GM21360 (cell line): ENCODE results near the gene KATNBL1.
"Not testable (repeated sequence)": the region's sequence is repeated elsewhere in the genome, so short reads cannot be mapped to it uniquely, and the experiment has no call there.

Experiments
- ATAC-seq: cut with Tn5 transposase; IDR thresholded peaks from one replicate; pipeline ENCODE4 v1.9.1; 2021; ENCODE audit warnings: mild to moderate bottlenecking, moderate library complexity; ENCODE audit not compliant: unreplicated experiment

Gene KATNBL1

DNA sequence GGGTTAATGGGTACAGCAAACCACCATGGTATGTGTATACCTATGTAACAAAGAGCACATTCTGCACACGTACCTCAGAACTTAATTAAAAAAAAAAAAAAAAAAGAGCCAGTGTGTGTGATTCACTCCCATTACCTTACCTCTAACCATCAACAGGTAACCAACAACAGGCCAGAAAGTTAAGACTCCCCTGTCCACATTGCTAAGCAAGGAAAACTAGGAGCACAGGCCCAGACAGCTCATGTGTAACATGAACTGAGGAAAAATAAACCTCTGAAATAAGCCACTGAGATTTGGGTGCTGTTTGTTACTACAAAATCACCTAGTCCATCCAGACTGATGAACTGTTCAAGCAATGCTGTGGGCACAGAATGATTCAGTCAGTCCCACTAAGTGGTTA lies 6.0 kb downstream of the KATNBL1 start:
- ATAC-seq, result no peak

DNA sequence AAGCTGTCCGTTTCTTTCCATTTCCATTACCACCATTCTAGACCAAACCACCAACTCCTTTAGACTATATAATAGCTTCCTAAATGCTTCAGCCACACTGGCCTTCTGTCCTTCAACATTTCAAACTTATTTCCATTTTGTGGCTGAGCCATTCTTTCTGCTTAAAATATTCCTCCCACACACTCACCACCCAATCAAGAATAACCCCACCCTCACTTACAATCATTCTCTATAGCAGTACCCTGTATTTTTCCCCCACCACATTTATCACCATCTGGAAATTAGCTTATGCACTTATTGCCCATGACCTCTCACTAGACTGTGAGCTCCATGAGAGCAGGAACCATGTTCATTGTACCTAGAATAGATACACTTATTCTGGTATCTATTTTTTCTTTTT lies 6.6 kb downstream of the KATNBL1 start:
- no peak for ATAC-seq

DNA sequence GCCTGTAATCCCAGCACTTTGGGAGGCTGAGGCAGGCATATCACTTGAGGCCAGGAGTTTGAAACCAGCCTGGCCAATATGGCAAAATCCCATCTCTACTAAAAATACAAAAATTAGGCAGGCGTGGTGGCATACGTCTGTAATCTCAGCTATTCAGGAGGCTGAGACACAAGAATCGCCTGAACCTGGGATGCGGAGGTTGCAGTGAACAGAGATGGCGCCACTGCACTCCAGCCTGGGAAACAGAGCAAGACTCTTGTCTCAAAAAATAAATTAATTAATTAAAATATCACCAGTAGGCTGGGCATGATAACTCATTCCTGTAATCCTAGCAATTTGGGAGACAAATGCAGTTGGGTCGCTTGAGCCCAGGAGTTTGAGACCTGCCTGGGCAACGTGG lies 16.6 kb downstream of the KATNBL1 start:
- ATAC-seq, result not testable (repeated sequence)

DNA sequence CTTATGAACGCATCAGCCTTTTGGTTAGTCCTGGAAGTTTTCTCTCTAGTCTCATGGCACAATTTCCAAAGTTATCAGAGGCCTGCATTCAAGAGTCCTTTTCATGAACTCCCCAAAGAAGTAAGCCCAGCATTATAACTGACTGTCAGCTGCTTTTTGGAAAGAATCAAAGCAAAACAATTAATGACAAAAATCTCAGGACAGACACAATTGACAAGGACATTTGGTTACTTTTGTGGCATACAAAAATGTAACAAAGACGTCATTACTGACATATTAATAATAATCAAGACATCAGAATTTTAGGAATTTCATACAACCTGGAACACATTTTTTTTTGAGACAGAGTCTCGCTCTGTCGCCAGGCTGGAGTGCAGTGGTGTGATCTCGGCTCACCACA lies 21.2 kb downstream of the KATNBL1 start:
- ATAC-seq, result no peak

DNA sequence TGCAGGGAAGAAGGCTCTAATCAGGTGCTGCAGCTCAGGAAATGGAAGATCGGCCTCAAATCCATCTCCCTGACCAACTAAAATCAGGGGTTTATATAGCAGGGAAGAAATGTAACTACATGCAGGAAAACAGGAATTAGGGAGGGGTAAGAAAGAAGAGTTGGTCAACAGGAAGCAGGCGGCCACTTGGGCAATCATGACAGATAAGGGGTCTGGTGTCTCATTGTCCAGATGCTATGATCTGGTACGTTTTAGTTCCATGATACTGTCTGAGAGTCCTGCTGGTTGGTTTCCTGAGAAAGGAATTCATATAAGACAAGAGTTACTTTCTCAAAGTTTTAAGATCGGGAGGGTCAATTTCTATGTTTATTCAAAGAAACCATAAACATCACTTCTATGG lies 24.2 kb downstream of the KATNBL1 start:
- no peak for ATAC-seq

DNA sequence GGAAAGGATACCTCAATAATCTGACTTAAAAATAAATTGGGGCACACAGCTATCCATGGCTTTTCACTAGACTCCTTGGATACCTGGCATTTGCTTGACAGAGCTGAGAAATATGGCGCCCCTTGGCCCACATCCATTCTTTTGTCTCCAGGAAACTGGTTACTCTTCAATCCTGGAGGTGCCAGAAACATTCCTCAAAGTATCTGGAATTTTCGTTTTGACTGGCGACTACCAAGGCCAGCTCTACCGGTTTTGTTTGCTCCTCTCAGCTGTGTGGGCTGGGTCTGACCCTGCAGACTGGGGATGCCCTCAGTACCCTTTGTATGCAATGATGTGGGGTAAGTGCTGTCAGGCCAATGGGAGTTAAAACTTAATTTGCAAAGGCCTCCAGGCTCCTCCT lies 27.0 kb downstream of the KATNBL1 start:
- ATAC-seq, result no peak

DNA sequence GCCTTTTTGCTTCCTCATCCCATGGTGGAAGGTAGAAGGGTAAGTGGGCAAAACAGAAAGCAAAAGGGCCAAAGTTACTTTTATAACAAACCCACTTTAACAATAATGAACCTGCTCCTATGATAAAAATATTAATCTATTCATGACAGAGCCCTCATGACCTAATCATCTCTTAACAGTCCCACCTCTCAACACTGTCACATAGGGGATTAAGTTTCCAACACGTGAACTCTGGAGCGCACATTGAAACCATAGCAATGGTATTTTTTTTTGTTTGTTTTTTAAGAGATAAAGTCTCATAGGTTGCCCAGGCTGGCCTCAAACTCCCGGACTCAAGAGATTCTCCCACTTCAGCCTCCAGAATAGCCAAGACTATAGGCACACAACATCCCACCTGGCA lies 30.7 kb downstream of the KATNBL1 start:
- ATAC-seq, result no peak

DNA sequence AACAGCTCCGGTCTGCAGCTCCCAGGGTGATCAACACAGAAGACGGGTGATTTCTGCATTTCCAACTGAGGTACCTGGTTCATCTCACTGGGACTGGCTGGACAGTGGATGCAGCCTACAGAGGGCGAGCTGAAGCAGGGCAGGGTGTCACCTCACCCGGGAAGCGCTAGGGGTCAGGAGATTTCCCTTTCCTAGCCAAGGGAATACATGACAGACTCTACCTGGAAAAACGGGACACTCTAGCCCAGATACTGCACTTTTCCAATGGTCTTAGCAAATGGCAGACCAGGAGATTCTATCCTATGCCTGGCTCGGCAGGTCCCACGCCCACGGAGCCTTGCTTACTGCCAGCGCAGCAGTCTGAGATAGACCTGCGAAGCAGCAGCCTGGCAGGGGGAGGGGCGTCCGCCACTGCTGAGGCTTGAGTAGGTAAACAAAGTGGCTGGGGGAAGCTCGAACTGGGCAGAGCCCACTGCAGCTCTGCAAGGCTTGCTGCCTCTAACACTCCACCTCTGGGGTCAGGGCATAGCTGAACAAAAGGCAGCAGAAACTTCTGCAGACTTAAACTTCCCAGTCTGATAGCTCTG lies 43.8 kb downstream of the KATNBL1 start:
- ATAC-seq, result not testable (repeated sequence)

DNA sequence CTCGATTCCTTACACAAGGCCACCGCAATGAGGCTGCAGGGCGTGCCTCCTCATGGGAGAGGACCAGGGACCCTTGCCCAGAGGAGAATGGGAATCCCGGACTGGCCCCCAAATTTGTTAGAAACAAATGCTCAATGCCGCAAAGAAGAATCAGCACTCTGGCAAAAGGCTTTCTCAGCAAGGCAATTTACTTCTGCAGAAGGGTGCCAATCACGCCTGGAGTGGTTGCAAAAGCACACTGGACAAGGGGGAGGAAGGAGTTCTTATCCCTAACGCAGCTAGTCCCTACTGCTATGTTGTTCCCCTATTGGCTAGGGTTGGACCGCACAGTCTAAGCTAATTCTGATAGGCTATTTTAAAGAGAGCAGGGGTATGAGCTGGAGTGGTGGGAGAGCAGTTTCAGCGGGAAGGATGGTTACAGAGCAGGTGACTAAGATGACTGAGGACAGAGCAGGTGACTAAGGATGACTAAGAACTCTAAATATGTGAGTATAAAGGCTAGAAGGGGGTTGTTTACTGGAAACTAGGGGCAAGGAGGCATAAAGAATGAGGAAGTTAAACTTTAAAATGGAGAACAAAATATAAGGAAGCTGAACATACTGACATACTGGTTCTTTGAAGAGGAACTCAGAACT lies 48.5 kb downstream of the KATNBL1 start:
- no peak for ATAC-seq

DNA sequence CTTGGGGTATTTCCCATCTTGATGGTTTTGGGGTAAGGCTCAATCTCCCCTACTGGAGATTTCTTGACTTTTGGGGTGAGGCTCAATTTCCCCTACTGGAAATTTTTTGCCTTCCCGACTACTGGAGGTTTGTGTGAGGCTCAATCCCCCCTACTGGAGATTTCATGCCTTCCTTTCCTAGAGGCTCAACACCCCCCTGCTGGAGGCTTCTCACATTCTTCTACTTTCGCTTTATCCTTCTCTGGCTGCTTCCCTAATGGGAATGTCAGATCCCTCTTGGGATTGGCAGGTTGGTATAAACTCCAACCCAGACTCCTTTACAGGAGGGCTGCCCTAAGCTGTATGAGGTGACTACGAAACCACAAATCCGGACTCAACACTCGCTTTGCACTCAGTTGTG lies 49.2 kb downstream of the KATNBL1 start:
- no peak for ATAC-seq

DNA sequence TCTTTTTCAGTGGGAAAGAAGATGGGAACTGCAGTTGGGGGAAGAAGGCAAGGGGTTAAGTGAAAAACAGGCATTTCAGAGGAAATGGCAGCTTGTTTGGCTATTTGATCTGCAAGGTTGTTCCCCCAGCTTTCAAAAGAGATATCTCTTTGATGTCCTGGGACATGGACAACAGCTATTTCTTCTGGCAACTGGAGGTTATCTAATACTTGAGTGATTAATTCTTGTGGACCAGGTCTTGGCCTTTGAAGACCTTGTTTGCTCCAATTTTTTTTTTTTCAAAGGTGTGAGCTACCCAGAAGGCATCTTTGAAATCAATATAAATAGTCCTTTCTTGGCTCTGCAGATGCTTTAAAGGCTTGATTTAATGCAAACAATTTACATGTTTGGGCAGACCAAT lies 51.5 kb downstream of the KATNBL1 start:
- no peak for ATAC-seq

DNA sequence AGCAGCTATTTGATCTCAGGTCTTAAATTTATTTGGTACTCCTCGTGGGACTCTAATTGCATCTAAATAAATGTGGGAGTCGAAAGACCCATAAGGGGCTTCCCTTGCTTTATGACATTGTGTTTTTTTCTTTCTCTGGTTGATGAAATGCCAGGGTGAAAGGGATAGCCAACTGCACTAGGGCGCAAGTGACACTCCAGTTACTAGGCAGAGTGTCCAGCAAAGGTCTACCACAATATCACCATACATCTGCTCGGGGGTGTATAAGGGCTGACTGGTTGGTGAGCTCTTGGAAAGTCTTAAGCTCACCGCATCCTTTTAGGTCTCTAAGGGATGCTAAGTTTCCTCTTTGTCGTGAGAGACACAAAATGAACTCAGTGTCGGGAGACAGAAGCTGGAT lies 54.0 kb downstream of the KATNBL1 start:
- ATAC-seq, result no peak

DNA sequence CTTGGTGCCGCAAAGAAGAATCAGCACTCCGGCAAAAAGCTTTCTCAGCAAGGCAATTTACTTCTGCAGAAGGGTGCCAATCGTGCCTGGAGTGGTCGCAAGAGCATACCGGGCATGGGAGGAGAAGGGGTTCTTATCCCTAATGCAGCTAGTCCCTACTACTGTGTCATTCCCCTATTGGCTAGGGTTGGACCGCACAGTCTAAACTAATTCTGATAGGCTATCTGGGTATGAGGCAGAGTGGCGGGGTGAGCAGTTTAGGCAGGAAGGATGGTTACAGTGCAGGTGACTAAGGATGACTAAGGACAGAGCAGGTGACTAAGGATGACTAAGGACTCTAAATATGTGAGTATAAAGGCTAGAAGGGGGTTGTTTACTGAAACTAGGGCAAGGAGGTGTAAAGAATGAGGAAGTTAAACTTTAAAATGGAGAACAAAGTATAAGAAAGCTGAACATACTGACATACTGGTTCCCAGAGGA lies 55.1 kb downstream of the KATNBL1 start:
- no peak for ATAC-seq

DNA sequence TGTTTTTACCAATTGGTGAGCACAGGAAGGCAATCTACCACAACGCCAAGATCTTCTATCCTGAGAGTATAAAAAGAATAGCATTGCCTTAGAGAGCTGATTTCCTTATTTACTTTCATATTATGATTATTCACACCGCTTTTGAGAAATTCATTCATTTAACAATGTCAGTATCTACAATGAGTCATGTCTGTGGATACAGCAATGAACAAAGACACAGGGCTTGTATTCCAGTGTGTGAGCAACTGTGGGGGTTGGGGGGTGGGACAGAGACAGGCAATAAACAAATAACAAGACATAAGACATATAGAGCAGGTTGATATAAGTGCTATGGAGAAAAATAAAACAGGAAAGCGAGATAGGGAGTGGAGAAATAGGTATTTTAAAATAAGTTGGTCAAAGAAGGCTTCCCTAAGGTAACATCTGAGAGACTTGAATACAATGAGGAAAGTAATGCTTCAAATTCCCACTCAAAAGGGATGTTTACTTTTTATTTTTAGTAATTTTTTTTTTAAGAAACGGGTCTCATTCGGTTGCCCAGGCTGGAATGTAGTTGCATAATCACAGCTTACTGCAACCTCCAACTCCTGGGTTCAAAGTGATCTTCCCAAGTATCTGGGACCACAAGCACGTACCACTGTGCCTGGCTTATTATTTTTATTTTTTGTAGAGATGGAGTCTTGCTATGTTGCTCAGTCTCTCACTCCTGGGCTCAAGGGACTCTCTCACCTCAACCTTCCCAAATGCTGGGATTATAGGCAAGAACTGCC lies 62.3 kb downstream of the KATNBL1 start:
- no peak for ATAC-seq

DNA sequence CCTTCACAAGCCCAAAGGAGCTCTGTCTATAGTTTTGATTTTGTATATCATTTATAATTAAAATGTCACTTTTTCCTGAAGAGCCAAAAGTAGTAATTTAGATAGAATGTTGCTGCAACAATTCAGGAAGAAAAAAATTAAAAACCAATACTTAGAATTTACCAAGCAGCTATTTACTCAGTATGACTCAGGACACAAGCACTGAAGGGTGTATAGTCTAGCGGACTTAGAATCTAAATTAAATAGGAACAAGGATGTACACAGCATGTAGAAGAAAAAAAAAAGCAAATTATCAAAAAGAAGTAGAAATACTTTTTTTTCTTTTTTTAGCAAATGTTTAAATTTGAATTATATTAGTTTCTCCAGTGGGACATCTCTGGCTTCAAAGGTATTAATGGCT lies 76.4 kb downstream of the KATNBL1 start:
- no peak for ATAC-seq

DNA sequence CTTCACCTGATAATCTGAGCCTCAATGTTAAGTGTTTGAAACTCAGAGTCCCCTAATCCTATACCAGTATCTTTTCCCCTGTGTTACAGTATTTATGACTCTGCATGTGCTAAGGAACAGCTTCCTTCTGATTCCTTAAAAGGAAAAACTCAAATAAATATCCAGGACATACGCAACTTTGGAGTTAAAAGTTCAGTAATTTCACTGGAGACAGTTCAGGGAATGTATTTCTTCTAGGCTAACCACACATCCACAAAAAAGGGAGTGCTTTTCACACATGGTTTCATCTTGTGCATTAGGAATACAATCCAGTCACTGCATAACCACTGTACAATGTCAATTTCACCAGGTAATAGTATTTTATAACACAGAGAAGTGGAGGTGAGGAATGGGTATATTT lies 77.0 kb downstream of the KATNBL1 start:
- no peak for ATAC-seq

DNA sequence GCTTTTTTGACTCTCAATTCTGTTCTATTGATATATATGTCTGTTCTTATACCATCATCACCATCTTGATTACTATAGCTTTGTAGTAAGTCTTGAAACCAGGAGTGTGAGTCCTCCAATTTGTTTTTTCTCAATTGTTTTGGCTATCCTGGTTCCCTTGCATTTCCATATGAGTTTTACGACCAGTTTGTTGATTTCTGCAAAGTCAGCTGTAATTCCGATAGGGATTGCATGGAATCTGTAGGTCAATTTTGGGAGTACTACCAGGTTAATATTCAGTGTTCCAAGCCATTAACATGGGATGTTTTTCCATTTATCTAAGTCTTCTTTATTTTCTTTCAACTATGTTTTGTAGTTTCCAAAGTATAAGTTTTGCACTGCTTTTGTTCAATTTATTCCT lies 81.0 kb downstream of the KATNBL1 start:
- ATAC-seq, result no peak

DNA sequence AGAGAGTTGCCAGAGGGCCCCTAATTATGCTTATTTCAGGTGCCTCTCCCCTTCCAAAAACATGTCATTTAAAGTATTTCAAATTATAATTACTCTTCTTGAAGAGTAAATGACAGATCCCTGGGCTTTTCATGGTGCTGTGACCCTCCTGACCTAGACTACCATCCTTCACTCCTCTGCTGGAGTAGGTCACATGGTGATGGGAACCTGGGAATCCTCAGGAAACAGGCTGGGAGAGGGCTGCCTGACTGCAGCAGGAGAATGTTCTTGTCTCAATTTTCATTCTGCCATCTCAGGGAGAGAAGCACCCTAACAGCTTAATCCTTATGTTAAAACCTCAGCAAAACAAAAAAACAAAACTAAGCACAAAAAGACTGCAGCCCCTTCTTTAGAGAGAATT lies 83.4 kb downstream of the KATNBL1 start:
- no peak for ATAC-seq

DNA sequence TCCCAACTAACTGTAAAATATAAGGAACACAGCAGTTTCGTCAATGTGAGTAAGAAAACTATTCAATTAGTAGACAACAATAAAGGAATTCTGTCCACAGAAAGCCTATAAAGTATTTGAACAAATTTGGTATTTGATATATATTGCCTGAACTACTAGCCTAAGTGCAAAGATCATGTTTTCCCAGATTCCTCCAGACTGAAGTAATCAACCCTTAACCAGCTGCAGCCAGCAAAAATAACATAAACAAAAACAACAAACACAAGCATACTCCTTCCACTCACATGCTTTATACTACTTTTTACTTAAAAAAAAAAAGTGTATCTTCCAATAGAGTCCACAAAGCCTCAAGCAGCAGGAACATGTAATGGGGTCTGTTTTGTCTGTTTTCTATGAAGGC lies 84.0 kb downstream of the KATNBL1 start:
- no peak for ATAC-seq

DNA sequence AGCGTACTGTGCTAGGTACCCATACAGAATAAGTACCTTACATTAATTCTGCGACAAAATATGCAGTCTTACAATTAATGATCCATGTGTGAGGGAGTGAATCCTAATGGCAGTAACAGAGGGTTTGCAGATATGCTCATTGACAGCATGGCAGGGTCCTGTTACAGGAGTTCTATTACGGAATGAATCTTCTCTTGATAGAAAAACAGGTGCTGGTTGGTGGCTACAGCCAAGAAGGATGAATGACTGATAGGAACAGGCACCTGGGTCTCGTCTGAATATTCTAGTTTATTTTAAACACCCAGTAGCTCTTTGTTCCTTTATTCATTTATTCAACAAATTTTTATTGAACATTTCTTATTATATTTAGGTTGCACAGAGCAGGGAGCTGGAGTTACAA lies 85.2 kb downstream of the KATNBL1 start:
- ATAC-seq, result no peak

DNA sequence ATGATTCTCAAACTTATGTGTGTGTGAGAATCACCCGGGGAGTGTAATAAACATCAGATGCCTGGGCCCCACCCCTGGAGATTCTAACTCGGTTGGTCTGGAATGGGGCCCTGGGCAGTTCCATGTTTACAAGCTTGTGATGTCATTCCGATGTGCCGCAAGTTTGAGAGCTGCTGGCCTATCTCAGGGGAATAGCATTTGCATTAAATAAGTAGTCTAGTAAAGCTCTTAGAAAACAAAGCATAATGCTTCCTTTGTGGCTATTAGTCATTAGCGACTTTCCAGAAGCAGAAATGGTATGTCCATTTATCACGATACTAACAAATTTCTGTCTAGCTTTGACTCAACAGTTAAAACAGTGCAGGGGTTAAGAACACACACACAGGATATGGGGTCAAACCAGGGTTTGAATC lies 87.1 kb downstream of the KATNBL1 start:
- ATAC-seq, result no peak

DNA sequence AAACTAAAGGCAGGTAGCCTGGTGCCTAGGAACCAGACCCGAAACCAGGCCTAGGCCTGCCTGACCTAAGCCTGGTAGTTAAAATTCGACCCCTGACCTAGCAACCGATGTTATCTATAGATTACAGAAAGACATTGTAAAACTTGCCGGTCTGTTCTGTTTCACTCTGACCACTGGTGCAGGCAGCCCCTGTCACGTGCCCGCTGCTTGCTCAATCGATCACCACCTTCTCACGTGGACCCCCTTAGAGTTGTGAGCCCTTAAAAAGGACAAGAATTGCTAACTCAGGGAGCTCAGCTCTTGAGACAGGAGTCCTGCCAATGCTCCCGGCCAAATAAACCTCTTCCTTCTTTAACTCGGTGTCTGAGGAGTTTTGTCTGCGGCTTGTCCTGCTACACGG lies 88.1 kb downstream of the KATNBL1 start:
- ATAC-seq, result not testable (repeated sequence)
